ENCODE data around the gene SLC6A15. TPM values are rescaled to one million over a fixed set of nuclear protein-coding genes. Genes with fewer than 3 reads are reported as not detected.

SLC6A15 gene
- total RNA-seq, 1 experiment from 2014 or later, result 0.07 TPM

- Histone ChIP-seq H2AFZ (ENCODE audit: low read depth, low read length, poor library complexity, severe bottlenecking) (no peak overlapping the region), H3K9me2 (ENCODE audit: insufficient read depth) (no peaks in the 10 kb centered on the region), H3K4me1 (ENCODE audit: control insufficient read depth in 1 of 2, insufficient read depth in 2 of 2, low read length in 2 of 2) (no peaks in the 10 kb centered on the region), H3K4me2 (ENCODE audit: low read length) (no peak overlapping the region), H3K27ac (ENCODE audit: low read depth, low read length) (no peak overlapping the region), H3K9ac (ENCODE audit: low read length) (no peak overlapping the region), H3K79me2 (ENCODE audit: insufficient read depth, low read length) (no peaks in the 10 kb centered on the region), H3K36me3 (ENCODE audit: control insufficient read depth in 1 of 2, insufficient read depth in 2 of 2, low read length in 2 of 2) (no peaks in the 10 kb centered on the region), H4K20me1 (ENCODE audit: insufficient read depth) (no peaks in the 10 kb centered on the region), H3K9me3 (ENCODE audit: control insufficient read depth in 1 of 2, insufficient read depth in 1 of 2, low read depth in 1 of 2, low read length in 2 of 2) (no peaks in the 10 kb centered on the region), H3K27me3 (ENCODE audit: insufficient read depth, low read length) (no peaks in the 10 kb centered on the region), H3K4me3 (replicated peaks in 1 of 2; ENCODE audit: low read depth in 1 of 2, low read length in 2 of 2) (no peak overlapping the region)
- ChIA-PET CTCF (no interaction called here), RAD21 (ENCODE audit: low non-redundant PET in 1 of 2, low total read pairs in 2 of 2, uncharacterized antibody in 2 of 2, unreplicated experiment in 2 of 2) (no interaction called here), POLR2A (no interaction called here)
- BruUV-seq (replicated peaks), result no TSS peak
- ATAC-seq, result no peak
- no peak for DNase-seq (ENCODE audit: low read depth, low spot score)
- intact Hi-C loops (cut with micrococcal nuclease), result loop anchor here (10.0 kb wide), 2 partner anchors 336 to 1006 kb away; no protein-coding TSS in a partner anchor
- TF ChIP-seq ATF3 (IDR thresholded peaks at IDR 0.05) (no peak), FOSL1 (IDR thresholded peaks at IDR 0.05; ENCODE audit: low read depth) (no peak), SIN3A (IDR thresholded peaks at IDR 0.05; ENCODE audit: low read depth) (no peak), RAD21 (IDR thresholded peaks at IDR 0.05; ENCODE audit: low read depth) (no peak), CEBPB (IDR thresholded peaks at IDR 0.05; ENCODE audit: low read depth) (no peak), CTCF (IDR thresholded peaks at IDR 0.05 in 2 of 3, conservative IDR thresholded peaks at IDR 0.05 in 1 of 3; ENCODE audit: borderline replicate concordance in 1 of 3, insufficient read depth in 1 of 3, low read depth in 2 of 3, low read length in 2 of 3) (no peak), YY1 (IDR thresholded peaks at IDR 0.05; ENCODE audit: extremely low read depth, insufficient replicate concordance, low read depth, low read length) (no peak), POLR2AphosphoS5 (IDR thresholded peaks at IDR 0.05; ENCODE audit: low read depth, low read length) (no peak), REST (IDR thresholded peaks at IDR 0.05; ENCODE audit: low read depth) (no peak)
These were observed 72.2 kb downstream of the SLC6A15 start for GRCh38 chr12:84840356-84840755.

All from HCT116 (cell line).